Activated naive CD8-positive, alpha-beta T cell treated with anti-CD3 and anti-CD28 coated beads, Interleukin-2, amount 10 ng/mL, durations not matched to agents 7 days and 5 days (primary cell): ENCODE data around the gene COASY. TPM values are rescaled to one million over a fixed set of nuclear protein-coding genes. Genes with fewer than 3 reads are reported as not detected.
"Not testable (repeated sequence)": the region's sequence is repeated elsewhere in the genome, so short reads cannot be mapped to it uniquely, and the experiment has no call there.

Experiments used
- ATAC-seq: fragments of 150-1000 bp; cut with Tn5 transposase; one replicate; pipeline ENCODE4 v1.10.0; 2021; ENCODE audit warnings: low read depth, moderate library complexity
- POLR2A ChIA-PET: fragments of 350-600 bp; sonication (Branson Sonifier 250); formaldehyde crosslinking; loops from one replicate; lab custom pipeline; 2021; ENCODE audit warnings: antibody characterized with exemption; lab: Charles Lee
- DNase-seq: peaks from one replicate; pipeline ENCODE4 v3.0.0; 2021
- H3K27ac Mint-ChIP-seq: one replicate; pipeline ENCODE4 v1.8.0; 2022; ENCODE audit warnings: mild to moderate bottlenecking, mixed read lengths
- H3K27me3 Mint-ChIP-seq: one replicate; pipeline ENCODE4 v1.8.0; 2022; ENCODE audit warnings: mild to moderate bottlenecking, moderate library complexity, mixed read lengths
- H3K36me3 Mint-ChIP-seq: one replicate; pipeline ENCODE4 v1.8.0; 2021; ENCODE audit warnings: mild to moderate bottlenecking, mixed read lengths
- H3K4me1 Mint-ChIP-seq: one replicate; pipeline ENCODE4 v1.8.0; 2021; ENCODE audit warnings: mixed read lengths
- H3K4me3 Mint-ChIP-seq: one replicate; pipeline ENCODE4 v1.8.0; 2022; ENCODE audit warnings: mild to moderate bottlenecking, moderate library complexity, mixed read lengths
- H3K9me3 Mint-ChIP-seq: one replicate; pipeline ENCODE4 v1.8.0; 2021; ENCODE audit warnings: mixed read lengths
- total RNA-seq, 2 experiments: library from RNA; stranded (reverse); gene quantifications; one replicate each; pipeline ENCODE4 v1.2.3, GENCODE V29; 2021

The COASY gene
- total RNA-seq, 2 experiments from 2014 or later: 83.3 to 98.1 TPM

- Mint-ChIP-seq H3K36me3 (peaks cover 11% of the 10 kb centered on the region), H3K4me3 (peak overlapping the region; percentile 88), H3K9me3 (no peaks in the 10 kb centered on the region), H3K4me1 (peaks cover 37% of the 10 kb centered on the region), H3K27me3 (peaks cover 2% of the 10 kb centered on the region), H3K27ac (peak overlapping the region; percentile 73)
- POLR2A ChIA-PET: interaction anchor here (0.5 to 2.8 kb wide), 15 partner anchors 9 to 824 kb away, joined by 3 to 17 read pairs (median 5); partner anchors contain the start of genes MLX, PSMC3IP and STAT5A
- ATAC-seq: peak; percentile 68
- peak; percentile 84 for DNase-seq
Observed at GRCh38 chr17:42536372-42537155, 25.4 kb upstream of the COASY start.

- peaks cover 11% of the 10 kb centered on the region for H3K36me3 Mint-ChIP-seq
- POLR2A ChIA-PET: interaction anchor here (0.7 to 2.8 kb wide), 7 partner anchors 12 to 289 kb away, joined by 3 to 17 read pairs (median 6); partner anchors contain the start of genes MLX, PSMC3IP and STAT5A
- no peaks in the 10 kb centered on the region for H3K9me3 Mint-ChIP-seq
- H3K27me3 Mint-ChIP-seq: peaks cover 2% of the 10 kb centered on the region
- DNase-seq (no peak), ATAC-seq (no peak)
- peaks cover 38% of the 10 kb centered on the region for H3K4me1 Mint-ChIP-seq
- peak overlapping the region; percentile 73 for H3K27ac Mint-ChIP-seq
- peak overlapping the region; percentile 88 for H3K4me3 Mint-ChIP-seq
Observed at GRCh38 chr17:42537156-42537805, 24.7 kb upstream of the COASY start.

- Mint-ChIP-seq H3K9me3 (no peaks in the 10 kb centered on the region), H3K27ac (peak overlapping the region; percentile 61), H3K27me3 (peaks cover 2% of the 10 kb centered on the region), H3K4me1 (peaks cover 38% of the 10 kb centered on the region), H3K4me3 (peak overlapping the region; percentile 88), H3K36me3 (peaks cover 11% of the 10 kb centered on the region)
- DNase-seq (no peak), ATAC-seq (no peak)
- POLR2A ChIA-PET: interaction anchor here (0.7 to 2.8 kb wide), 3 partner anchors 16 to 290 kb away, joined by 3 to 17 read pairs (median 9); partner anchors contain the start of gene MLX
Observed at GRCh38 chr17:42537826-42538451, 24.0 kb upstream of the COASY start.

- Mint-ChIP-seq H3K27ac (no peak overlapping the region), H3K27me3 (peaks cover 2% of the 10 kb centered on the region), H3K36me3 (peaks cover 12% of the 10 kb centered on the region), H3K4me1 (peaks cover 38% of the 10 kb centered on the region), H3K9me3 (no peaks in the 10 kb centered on the region), H3K4me3 (no peak overlapping the region)
- ATAC-seq: no peak
- no peak for DNase-seq
- POLR2A ChIA-PET: interaction anchor here (1.4 kb wide), 1 partner anchor 29 kb away, joined by 4 read pairs; no protein-coding TSS in a partner anchor
Observed at GRCh38 chr17:42538482-42538881, 23.5 kb upstream of the COASY start.

- H3K9me3 Mint-ChIP-seq, ATAC-seq, H3K27me3 Mint-ChIP-seq, DNase-seq: not testable (repeated sequence)
- Mint-ChIP-seq H3K4me3 (peak overlapping the region; percentile 78), H3K27ac (peak overlapping the region; percentile 88), H3K4me1 (peaks cover 34% of the 10 kb centered on the region), H3K36me3 (peaks cover 17% of the 10 kb centered on the region)
- POLR2A ChIA-PET: interaction anchor here (0.7 to 2.1 kb wide), 8 partner anchors 9 to 827 kb away, joined by 3 to 19 read pairs (median 4); partner anchors contain the start of genes HSD17B1 and MLX
Observed at GRCh38 chr17:42540558-42540957, 21.4 kb upstream of the COASY start.

- DNase-seq: peak; percentile 64
- Mint-ChIP-seq H3K36me3 (peaks cover 16% of the 10 kb centered on the region), H3K4me1 (peaks cover 32% of the 10 kb centered on the region), H3K27ac (peak overlapping the region; percentile 88), H3K27me3 (no peaks in the 10 kb centered on the region), H3K9me3 (no peaks in the 10 kb centered on the region), H3K4me3 (peak overlapping the region; percentile 78)
- peak; percentile 37 for ATAC-seq
- POLR2A ChIA-PET: interaction anchor here (0.7 to 2.1 kb wide), 9 partner anchors 9 to 826 kb away, joined by 3 to 19 read pairs (median 5); partner anchors contain the start of genes HSD17B1 and MLX
Observed at GRCh38 chr17:42541041-42541833, 20.7 kb upstream of the COASY start.

GRCh38 chr17:42543190-42544079, 18.5 kb upstream of the COASY start:
- DNase-seq: no peak
- peaks cover 26% of the 10 kb centered on the region for H3K4me1 Mint-ChIP-seq
- no peaks in the 10 kb centered on the region for H3K27me3 Mint-ChIP-seq
- no peak for ATAC-seq
- H3K36me3 Mint-ChIP-seq: peaks cover 13% of the 10 kb centered on the region
- no peaks in the 10 kb centered on the region for H3K9me3 Mint-ChIP-seq
- POLR2A ChIA-PET: interaction anchor here (0.9 to 1.4 kb wide), 3 partner anchors 13 to 281 kb away, joined by 3 read pairs; partner anchors contain the start of genes BECN1 and MLX
- no peak overlapping the region for H3K27ac Mint-ChIP-seq
- no peak overlapping the region for H3K4me3 Mint-ChIP-seq

GRCh38 chr17:42544874-42545283, 17.1 kb upstream of the COASY start:
- H3K4me3 Mint-ChIP-seq: no peak overlapping the region
- no peak overlapping the region for H3K27ac Mint-ChIP-seq
- DNase-seq: no peak
- ATAC-seq: no peak
- H3K36me3 Mint-ChIP-seq: peaks cover 7% of the 10 kb centered on the region
- no peaks in the 10 kb centered on the region for H3K9me3 Mint-ChIP-seq
- H3K4me1 Mint-ChIP-seq: peaks cover 25% of the 10 kb centered on the region
- no peaks in the 10 kb centered on the region for H3K27me3 Mint-ChIP-seq
- POLR2A ChIA-PET: no interaction called here

- H3K27me3 Mint-ChIP-seq, ATAC-seq, H3K36me3 Mint-ChIP-seq, POLR2A ChIA-PET, H3K27ac Mint-ChIP-seq, H3K9me3 Mint-ChIP-seq, DNase-seq, H3K4me3 Mint-ChIP-seq: not testable (repeated sequence)
- peaks cover 19% of the 10 kb centered on the region for H3K4me1 Mint-ChIP-seq
Observed at GRCh38 chr17:42545755-42546505, 16.0 kb upstream of the COASY start.

- Mint-ChIP-seq H3K27ac (no peak overlapping the region), H3K27me3 (no peaks in the 10 kb centered on the region), H3K9me3 (no peaks in the 10 kb centered on the region), H3K4me3 (peak overlapping the region; percentile 32), H3K36me3 (peaks cover 7% of the 10 kb centered on the region), H3K4me1 (peaks cover 9% of the 10 kb centered on the region)
- DNase-seq (no peak), ATAC-seq (no peak)
- POLR2A ChIA-PET: interaction anchor here (1.5 kb wide), 1 partner anchor 132 kb away, joined by 3 read pairs; no protein-coding TSS in a partner anchor
Observed at GRCh38 chr17:42547001-42547461, 14.9 kb upstream of the COASY start.

GRCh38 chr17:42547698-42548069, 14.3 kb upstream of the COASY start:
- POLR2A ChIA-PET: interaction anchor here (0.7 to 2.4 kb wide), 6 partner anchors 11 to 238 kb away, joined by 3 to 13 read pairs (median 4); partner anchors contain the start of genes MLX and NAGLU
- Mint-ChIP-seq H3K4me3 (peak overlapping the region; percentile 22), H3K9me3 (no peaks in the 10 kb centered on the region), H3K36me3 (peaks cover 7% of the 10 kb centered on the region), H3K27me3 (no peaks in the 10 kb centered on the region), H3K27ac (no peak overlapping the region), H3K4me1 (peaks cover 11% of the 10 kb centered on the region)
- DNase-seq: no peak
- no peak for ATAC-seq
